ENCODE data around the gene CLEC18A. TPM values are rescaled to one million over a fixed set of nuclear protein-coding genes. Genes with fewer than 3 reads are reported as not detected.

CLEC18A gene
- total RNA-seq, 1 donor, result 0.27 TPM

GRCh38 chr16:69934751-69935150 is 16.4 kb upstream of the CLEC18A start:
- no peak overlapping the region for H3K4me3 ChIP-seq (ENCODE audit: low read depth, low read length)
- DNase-seq (ENCODE audit: low read depth), result no peak
- TF ChIP-seq CTCF (IDR thresholded peaks at IDR 0.05; ENCODE audit: insufficient read depth, low read length), result no peak

GRCh38 chr16:69935278-69935711 is 15.8 kb upstream of the CLEC18A start:
- no peak overlapping the region for H3K4me3 ChIP-seq (ENCODE audit: low read depth, low read length)
- TF ChIP-seq CTCF (IDR thresholded peaks at IDR 0.05; ENCODE audit: insufficient read depth, low read length), result no peak
- no peak for DNase-seq (ENCODE audit: low read depth)

- TF ChIP-seq CTCF (IDR thresholded peaks at IDR 0.05; ENCODE audit: insufficient read depth, low read length), result no peak
- no peak for DNase-seq (ENCODE audit: low read depth)
- H3K4me3 ChIP-seq (ENCODE audit: low read depth, low read length), result no peak overlapping the region
Measured at GRCh38 chr16:69935740-69936139, 15.4 kb upstream of the CLEC18A start.

GRCh38 chr16:69936252-69936651 is 14.9 kb upstream of the CLEC18A start:
- no peak for TF ChIP-seq CTCF (IDR thresholded peaks at IDR 0.05; ENCODE audit: insufficient read depth, low read length)
- no peak for DNase-seq (ENCODE audit: low read depth)
- H3K4me3 ChIP-seq (ENCODE audit: low read depth, low read length), result no peak overlapping the region

GRCh38 chr16:69936751-69937211 is 14.4 kb upstream of the CLEC18A start:
- no peak for TF ChIP-seq CTCF (IDR thresholded peaks at IDR 0.05; ENCODE audit: insufficient read depth, low read length)
- H3K4me3 ChIP-seq (ENCODE audit: low read depth, low read length), result no peak overlapping the region
- DNase-seq (ENCODE audit: low read depth), result no peak

- DNase-seq (ENCODE audit: low read depth), result no peak
- H3K4me3 ChIP-seq (ENCODE audit: low read depth, low read length), result no peak overlapping the region
- peak; percentile 22 for TF ChIP-seq CTCF (IDR thresholded peaks at IDR 0.05; ENCODE audit: insufficient read depth, low read length)
Measured at GRCh38 chr16:69937465-69937951, 13.6 kb upstream of the CLEC18A start.

Data from fibroblast of the aortic adventitia (primary cell).